A673 (cell line): ENCODE data around the gene APOA1.

Experiments
- CTCF ChIP-seq: fragments of 300-800, 200-600 bp; sonication (generic); conservative IDR thresholded peaks from 2 replicates; pipeline ENCODE4 v1.5.1; 2017; ENCODE audit warnings: low read depth, mild to moderate bottlenecking, antibody characterized with exemption, low read length, moderate library complexity, mixed read lengths
- EZH2 ChIP-seq: fragments of 200-600 bp; sonication (generic); IDR thresholded peaks from 2 replicates; pipeline ENCODE4 v1.6.1; 2017; ENCODE audit warnings: borderline replicate concordance, low read depth, mild to moderate bottlenecking, mixed read lengths, antibody characterized with exemption, low read length; ENCODE audit not compliant: poor library complexity, severe bottlenecking

GRCh38 chr11:116800610-116801009 lies 36.8 kb downstream of the APOA1 start:
- TF ChIP-seq CTCF (no peak), EZH2 (no peak)
